ENCODE results near the gene TMPRSS3.

TMPRSS3 gene

DNA sequence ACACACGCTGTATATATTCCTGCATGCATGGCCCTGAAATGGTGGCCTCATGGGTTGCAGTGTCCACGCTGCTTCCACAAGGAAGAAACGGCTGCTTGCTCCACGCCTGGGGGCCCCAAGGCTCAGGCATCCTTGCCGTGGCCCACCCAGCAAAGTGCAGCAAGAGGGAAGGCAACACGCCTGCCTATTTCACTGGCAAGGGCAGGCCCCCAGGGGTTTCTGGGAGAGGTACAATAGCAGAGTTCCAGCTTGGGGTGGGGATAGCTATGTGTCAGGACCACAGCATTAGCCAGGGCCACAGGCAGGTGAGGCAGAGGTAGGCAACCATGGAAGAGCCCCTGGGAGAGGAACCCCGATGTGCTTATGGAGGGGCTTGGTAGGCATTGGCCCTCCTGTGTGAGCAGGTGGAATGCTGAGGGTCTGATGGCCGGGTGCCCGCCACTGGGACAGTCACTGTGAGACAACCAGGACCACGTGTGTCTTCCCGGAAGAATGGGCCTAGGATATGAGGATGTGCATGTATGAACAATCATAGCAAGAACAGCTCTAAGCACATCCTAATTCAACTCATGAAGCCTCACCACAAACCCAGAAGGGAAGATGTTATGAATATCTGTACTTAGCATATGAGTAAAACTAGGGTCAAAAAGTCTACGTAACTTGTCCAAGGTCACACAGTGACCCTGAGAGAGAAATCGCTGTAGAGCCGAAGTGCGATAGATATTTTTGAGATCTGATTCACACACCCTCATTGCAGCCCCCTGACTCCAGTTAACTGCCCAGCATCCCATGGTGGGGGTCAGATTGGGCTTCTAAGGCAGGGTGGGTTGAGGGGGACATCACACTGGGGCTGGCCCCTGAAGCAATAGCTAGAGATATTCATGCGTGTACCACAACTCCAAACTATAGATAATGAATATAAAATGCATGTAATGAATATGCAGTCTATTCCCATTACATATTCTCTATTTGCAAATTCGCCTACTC lies 56.8 kb downstream of the TMPRSS3 start:
- DNase-seq (ENCODE audit: low read depth in 2 of 2, low spot score in 1 of 2) = no peak

DNA sequence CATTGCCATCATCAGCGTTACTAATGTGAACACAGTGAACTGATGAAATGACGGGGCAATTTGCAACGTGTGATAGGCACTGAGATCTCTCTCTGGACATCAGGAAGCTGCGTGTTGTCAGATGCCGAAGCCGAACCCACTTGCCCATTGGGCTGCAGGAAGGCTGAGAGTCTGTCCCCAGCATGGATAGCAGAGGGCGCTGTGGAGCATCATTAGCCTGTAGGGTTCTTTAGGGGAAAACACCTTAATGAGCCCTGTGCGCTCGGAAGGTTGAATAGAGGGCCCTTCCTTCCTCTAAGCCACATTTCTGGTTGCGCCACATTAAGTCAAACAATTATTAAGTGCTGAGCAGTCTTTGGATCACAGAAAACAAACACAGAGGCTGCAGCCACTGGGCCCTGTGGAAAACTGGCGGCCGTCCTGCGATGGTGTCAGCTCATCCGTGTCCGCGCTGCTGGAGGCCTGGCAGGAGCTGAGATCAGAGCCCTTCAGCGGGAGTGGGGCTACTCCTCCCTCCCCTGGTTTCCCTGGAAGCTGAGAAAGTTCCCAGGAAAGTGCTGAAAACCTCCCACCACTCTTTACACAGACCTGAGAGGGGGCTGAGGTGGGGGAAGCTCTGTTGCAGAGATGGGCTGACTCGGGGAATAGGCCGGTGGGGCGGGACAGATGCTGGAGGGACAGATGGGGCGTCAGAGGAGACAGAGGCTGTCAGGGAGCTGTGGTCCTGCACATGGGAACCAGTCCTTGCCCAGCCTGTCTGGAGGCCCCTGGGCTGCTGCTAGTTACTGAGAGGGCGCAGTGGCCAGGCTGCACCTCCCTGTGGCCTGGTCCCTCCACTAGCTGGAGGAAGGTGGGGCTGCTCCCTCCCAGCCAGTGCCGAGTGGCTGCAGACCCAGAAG lies 57.8 kb downstream of the TMPRSS3 start:
- peak; percentile 58 to 80 for DNase-seq (ENCODE audit: low read depth in 2 of 2, low spot score in 1 of 2)

- no peak for DNase-seq (ENCODE audit: low read depth in 2 of 2, low spot score in 1 of 2)
These were observed 58.6 kb downstream of the TMPRSS3 start for GRCh38 chr21:42337276-42337675.

GRCh38 chr21:42336054-42336453 lies 59.8 kb downstream of the TMPRSS3 start:
- no peak for DNase-seq (ENCODE audit: low read depth in 2 of 2, low spot score in 1 of 2)

DNA sequence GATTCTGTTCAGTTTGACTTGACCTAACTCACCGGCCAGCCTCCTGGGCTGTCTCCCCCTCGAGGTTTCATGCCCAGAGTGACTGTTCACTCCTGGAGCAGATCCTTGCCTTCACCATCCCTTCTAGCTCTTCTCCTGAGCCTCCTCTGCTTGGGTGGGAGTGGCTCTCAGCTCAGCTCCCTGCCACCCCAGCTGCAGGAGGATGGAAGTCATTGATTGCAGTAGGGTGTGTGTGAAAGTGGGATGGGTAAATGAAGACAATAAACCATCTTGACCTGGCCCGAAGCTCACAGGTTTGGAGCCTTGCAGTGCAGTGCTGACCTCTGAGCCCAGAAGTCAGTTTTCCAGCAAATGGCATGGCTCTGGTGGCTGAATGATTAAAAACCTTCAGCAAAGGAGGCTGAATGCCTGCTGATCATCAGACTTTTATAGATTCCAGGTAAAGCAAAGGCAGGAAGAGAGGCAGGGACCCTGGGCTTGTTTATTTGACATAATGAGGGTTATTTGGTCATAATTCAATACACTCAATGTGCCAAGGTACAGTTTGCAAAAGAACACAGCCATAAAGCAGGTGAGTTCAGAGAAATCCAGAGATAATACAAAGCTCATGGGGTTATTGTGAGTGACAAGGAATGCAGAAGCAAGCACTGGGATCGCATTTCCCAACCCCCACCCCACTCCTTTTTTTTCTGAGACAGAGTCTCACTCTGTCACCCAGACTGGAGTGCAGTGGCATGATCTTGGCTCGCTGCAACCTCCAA lies 63.1 kb downstream of the TMPRSS3 start:
- DNase-seq (ENCODE audit: low read depth in 2 of 2, low spot score in 1 of 2) = no peak

- DNase-seq (ENCODE audit: low read depth in 2 of 2, low spot score in 1 of 2) = no peak
These were observed 64.2 kb downstream of the TMPRSS3 start for GRCh38 chr21:42331660-42332059.

DNA sequence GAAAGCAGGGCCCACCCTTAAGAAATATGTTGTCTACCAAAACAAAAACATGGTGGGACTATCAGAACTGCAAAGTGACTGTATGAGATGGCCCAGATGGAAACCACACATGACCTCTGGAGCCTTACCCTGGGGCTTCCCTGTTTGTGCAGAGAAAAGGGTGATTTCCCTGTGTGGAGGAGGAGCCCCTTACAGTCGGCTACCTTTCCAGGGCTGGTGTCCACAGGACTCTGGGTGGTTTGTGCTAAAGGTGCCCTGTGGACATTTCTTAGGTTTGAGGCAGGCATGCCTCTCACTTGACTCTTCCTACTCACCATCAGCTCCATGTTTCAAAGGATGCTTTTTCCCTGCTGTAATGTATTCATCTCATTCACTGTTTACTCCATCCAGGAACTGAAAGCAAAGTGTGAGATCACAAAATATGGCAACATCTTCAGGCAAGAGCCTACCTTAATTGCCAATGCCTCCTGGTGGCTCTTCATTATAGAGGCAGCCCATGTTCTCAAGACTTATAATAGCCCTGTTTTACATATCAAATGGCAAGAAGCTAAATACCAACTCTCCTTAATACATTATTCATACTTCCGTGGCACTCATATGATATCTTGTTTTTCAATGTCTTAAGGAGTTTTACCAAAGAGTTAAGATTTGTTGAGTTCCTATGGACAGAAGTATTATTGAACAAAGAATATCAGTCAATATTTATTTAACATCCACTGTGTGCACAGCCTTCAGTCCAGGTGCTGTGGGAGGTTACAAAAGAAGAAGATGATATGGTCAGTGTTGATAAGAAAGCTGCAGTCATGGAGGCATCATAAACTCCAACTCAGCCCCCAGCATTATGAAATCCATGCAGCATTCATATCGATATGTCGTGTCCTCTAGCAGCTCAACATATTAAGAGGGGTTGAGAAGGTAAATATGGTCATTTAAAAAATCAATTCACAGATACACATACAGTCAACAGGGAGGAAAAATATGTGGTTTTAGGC lies 65.2 kb downstream of the TMPRSS3 start:
- DNase-seq (ENCODE audit: low read depth in 2 of 2, low spot score in 1 of 2) = no peak

DNA sequence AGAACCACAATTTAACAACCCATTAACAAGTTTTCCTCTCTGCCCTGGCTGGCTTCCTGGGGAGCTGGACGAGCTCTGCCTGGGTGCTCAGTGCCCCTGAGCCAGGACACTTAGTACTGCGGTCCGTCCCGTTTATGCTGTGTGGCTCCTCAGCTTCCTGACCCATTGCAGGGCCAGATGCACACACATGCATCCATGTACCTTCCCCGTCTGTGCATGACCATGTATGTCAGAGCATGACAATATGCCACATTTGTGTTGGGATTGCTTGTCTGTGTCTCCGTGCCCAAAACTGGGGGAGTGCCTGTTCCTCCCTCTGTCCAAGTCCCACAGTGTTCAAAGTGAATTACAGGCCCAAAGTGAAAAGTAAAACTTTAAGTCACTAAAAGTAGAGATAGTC lies 71.0 kb downstream of the TMPRSS3 start:
- no peak for DNase-seq (ENCODE audit: low read depth in 2 of 2, low spot score in 1 of 2)
